ENCODE measurements around the gene NEMP2. TPM values are rescaled to one million over a fixed set of nuclear protein-coding genes. Genes with fewer than 3 reads are reported as not detected.

The NEMP2 gene, protein sequence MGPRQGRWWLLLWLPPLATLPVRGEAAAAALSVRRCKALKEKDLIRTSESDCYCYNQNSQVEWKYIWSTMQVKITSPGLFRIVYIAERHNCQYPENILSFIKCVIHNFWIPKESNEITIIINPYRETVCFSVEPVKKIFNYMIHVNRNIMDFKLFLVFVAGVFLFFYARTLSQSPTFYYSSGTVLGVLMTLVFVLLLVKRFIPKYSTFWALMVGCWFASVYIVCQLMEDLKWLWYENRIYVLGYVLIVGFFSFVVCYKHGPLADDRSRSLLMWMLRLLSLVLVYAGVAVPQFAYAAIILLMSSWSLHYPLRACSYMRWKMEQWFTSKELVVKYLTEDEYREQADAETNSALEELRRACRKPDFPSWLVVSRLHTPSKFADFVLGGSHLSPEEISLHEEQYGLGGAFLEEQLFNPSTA
- 2.1 and 3.9 TPM in 2 replicates for total RNA-seq

DNA sequence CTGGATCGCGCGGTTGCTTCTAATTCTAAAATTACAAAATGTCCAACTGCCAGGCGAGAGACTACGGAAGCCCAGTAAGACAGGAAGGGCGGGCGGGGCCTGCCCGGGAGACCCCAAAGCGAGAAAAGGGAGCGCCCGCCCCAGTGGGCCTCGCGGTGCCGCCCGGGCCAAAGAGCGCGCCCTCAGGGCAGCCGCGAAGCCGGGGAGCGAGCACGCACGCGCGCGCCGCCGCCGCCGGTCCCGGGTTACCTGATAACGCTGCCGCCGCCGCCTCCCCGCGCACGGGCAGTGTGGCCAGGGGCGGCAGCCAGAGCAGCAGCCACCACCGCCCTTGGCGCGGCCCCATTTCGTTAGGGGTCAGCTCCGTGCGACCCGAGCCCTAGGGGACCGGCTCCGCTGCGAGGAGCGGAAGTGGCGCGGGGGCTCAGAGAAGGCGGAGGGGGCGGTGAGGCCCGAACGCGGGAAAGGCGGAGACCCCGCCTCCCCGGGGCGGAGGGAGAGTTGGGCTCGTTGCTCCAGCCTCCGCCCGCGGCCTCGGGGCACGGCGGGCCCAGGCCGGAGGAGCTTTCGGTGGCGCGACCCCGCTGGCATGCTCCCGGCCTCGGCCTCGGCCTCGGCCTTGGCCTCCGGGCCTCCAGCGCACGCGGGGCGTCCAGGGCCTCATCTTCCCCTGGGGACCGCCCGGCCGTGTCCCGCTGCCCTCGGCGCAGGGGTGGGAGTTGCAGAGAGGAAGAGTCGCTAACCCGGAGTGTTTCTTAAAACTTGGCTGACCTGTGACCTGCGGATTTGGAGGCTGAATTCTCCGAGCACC, at the start of gene NEMP2:
Gene NEMP2, minus strand, starts transcription at position 413 of the 811 bp plus-strand sequence. Its CDS starts 67 bp downstream, at position 346.

Other genes starting within 250 kb of the NEMP2 start
- gene HIBCH, start 214.9 kb downstream of the NEMP2 start, total RNA-seq, result 6.4 and 9.9 TPM in 2 replicates
- gene INPP1, start 191.1 kb downstream of the NEMP2 start, total RNA-seq, result 6.0 and 7.5 TPM in 2 replicates
- 28.0 and 67.6 TPM in 2 replicates for gene MFSD6, start 126.4 kb downstream of the NEMP2 start, total RNA-seq
- 86.5 and 110 TPM in 2 replicates for gene NAB1, start 114.4 kb upstream of the NEMP2 start, total RNA-seq